OCI-LY1 (cell line): ENCODE results near the gene SPATS2L.

Experiments
- CTCF ChIP-seq: fragments of 200-600 bp; sonication (generic), shearing (Covaris generic); IDR thresholded peaks from 2 replicates; pipeline ENCODE4 v1.5.1; 2017; ENCODE audit warnings: mild to moderate bottlenecking, antibody characterized with exemption, low read length, moderate library complexity, mixed read lengths
- EZH2 ChIP-seq: fragments of 200-600 bp; sonication (generic), shearing (Covaris generic); IDR thresholded peaks from 2 replicates; pipeline ENCODE4 v1.8.0; 2017; ENCODE audit warnings: borderline replicate concordance, mixed run types, mild to moderate bottlenecking, antibody characterized with exemption, low read length, moderate library complexity, mixed read lengths

- no peak for TF ChIP-seq CTCF
- TF ChIP-seq EZH2, result no peak
Measured at GRCh38 chr2:200455958-200456421, 149.5 kb downstream of the SPATS2L start.
